ENCODE data around the gene RAD51B. TPM values are rescaled to one million over a fixed set of nuclear protein-coding genes. Genes with fewer than 3 reads are reported as not detected.

RAD51B gene
- total RNA-seq, 1 donor from 2014 or later = 16.7 TPM

DNA sequence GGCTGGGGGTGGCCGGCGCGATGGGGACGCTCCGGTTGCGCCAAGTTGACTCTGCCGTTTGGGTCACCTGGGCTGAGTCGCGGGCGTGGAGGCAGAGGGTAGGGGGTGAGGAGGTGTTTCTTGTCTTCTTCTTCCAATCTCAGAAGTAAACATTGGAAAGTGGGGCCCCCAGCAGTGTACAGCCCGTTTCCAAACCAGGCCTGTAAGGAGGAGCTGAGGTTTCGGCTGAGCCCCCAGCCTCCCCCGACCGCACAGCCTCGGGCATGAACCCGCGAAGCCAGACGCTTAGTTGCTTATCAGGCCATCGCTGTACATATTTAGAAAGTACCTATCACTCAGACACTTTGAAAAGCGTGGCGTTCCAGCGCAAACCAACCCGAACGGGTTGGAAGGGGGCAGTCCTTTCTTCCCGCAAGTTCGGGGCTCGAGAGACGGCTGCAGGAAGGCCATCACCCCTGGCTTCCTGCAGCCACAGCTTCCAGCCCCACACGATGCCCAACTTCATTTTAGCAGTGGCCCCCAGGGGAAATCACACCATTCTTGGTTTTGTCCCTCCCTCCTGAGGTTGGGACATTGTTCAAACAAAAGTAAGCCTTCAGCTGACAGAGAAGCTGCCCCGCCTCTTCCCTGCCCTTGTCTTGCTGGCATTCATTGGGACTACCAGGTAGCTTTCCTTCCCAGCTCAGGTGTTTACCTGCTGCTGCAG, 809.2 kb downstream of the RAD51B start:
- H3K27ac Mint-ChIP-seq (ENCODE audit: unreplicated experiment) = peak overlapping the region; percentile 96
- TF ChIP-seq, protein P1, sequence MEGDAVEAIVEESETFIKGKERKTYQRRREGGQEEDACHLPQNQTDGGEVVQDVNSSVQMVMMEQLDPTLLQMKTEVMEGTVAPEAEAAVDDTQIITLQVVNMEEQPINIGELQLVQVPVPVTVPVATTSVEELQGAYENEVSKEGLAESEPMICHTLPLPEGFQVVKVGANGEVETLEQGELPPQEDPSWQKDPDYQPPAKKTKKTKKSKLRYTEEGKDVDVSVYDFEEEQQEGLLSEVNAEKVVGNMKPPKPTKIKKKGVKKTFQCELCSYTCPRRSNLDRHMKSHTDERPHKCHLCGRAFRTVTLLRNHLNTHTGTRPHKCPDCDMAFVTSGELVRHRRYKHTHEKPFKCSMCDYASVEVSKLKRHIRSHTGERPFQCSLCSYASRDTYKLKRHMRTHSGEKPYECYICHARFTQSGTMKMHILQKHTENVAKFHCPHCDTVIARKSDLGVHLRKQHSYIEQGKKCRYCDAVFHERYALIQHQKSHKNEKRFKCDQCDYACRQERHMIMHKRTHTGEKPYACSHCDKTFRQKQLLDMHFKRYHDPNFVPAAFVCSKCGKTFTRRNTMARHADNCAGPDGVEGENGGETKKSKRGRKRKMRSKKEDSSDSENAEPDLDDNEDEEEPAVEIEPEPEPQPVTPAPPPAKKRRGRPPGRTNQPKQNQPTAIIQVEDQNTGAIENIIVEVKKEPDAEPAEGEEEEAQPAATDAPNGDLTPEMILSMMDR (conservative IDR thresholded peaks at IDR 0.05) = no peak
- no peak for DNase-seq (ENCODE audit: low read depth, low spot score)
- peaks cover 74% of the 10 kb centered on the region for H3K4me1 Mint-ChIP-seq
- peak overlapping the region; percentile 80 for H3K4me3 Mint-ChIP-seq
- H3K9me3 Mint-ChIP-seq = peaks cover 2% of the 10 kb centered on the region
- no peaks in the 10 kb centered on the region for H3K27me3 Mint-ChIP-seq (ENCODE audit: low read depth)
- H3K36me3 Mint-ChIP-seq (ENCODE audit: low read depth) = no peaks in the 10 kb centered on the region

DNA sequence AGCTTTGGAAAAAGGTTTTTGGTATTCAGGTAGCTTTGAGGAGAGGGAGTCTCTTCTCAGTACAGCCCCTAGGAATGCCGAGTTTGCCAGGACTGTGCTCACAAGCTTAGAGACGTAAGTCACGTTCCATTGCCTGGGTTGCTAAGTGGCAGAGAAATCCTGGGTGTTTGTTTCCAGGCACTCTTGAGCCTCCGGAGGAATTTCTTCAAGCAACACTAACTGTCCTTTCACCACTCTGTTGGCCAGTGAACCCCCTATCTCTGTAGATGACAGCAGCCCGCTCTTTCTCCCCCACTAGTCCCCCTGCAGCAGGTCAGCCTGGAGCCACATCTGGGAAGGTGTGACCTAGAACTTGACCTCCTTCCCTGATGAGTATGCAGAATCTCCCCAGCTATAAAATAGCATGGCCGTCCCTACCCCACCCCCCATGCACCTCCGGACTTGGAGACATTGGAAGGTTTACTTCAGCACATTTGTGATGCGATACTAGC, 810.5 kb downstream of the RAD51B start:
- no peak for DNase-seq (ENCODE audit: low read depth, low spot score)
- H3K27ac Mint-ChIP-seq (ENCODE audit: unreplicated experiment) = no peak overlapping the region
- peak overlapping the region; percentile 39 for H3K4me3 Mint-ChIP-seq
- no peaks in the 10 kb centered on the region for H3K36me3 Mint-ChIP-seq (ENCODE audit: low read depth)
- peaks cover 80% of the 10 kb centered on the region for H3K4me1 Mint-ChIP-seq
- peaks cover 2% of the 10 kb centered on the region for H3K9me3 Mint-ChIP-seq
- TF ChIP-seq, protein P1 (conservative IDR thresholded peaks at IDR 0.05) = no peak
- no peaks in the 10 kb centered on the region for H3K27me3 Mint-ChIP-seq (ENCODE audit: low read depth)

DNA sequence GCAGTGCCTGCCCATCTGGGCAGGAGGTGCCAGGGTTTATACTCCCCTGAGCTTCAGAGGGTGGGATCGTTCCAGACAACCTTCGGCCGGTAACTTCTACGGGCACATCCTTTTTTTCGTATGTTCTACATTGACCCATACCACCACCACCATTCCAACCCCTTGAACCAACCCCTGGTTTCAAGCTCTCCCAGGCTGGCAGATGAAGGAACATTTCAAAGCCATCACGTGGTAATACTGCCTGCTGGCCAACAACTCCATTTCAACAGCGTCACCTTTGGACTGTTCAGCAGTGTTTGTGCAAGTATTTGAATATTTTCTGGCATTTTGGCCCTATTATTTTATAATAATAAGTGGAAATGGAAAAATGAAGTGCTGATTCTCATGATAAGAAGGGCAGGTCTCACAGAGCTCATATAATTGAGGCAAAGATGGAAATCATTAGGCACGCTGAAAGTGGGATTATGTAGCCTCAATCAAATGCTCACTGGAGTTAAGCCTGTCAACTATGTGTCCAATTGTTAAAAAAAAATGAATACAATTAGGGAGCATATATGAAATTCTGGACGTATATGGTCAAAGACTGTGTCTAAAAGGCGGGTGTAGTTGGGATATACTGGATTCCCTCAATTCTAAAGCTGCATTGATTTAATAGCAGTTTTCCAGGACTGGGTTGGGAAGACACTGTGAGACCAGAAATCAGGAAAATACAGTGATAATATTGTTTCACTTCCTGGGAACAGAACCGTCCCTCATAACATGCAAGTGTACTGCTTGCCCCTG, 811.2 kb downstream of the RAD51B start:
- peaks cover 2% of the 10 kb centered on the region for H3K9me3 Mint-ChIP-seq
- H3K27ac Mint-ChIP-seq (ENCODE audit: unreplicated experiment) = peak overlapping the region; percentile 31
- no peak for DNase-seq (ENCODE audit: low read depth, low spot score)
- H3K36me3 Mint-ChIP-seq (ENCODE audit: low read depth) = no peaks in the 10 kb centered on the region
- H3K4me1 Mint-ChIP-seq = peaks cover 85% of the 10 kb centered on the region
- H3K4me3 Mint-ChIP-seq = peak overlapping the region; percentile 39
- no peaks in the 10 kb centered on the region for H3K27me3 Mint-ChIP-seq (ENCODE audit: low read depth)
- TF ChIP-seq, protein P1 (conservative IDR thresholded peaks at IDR 0.05) = no peak

DNA sequence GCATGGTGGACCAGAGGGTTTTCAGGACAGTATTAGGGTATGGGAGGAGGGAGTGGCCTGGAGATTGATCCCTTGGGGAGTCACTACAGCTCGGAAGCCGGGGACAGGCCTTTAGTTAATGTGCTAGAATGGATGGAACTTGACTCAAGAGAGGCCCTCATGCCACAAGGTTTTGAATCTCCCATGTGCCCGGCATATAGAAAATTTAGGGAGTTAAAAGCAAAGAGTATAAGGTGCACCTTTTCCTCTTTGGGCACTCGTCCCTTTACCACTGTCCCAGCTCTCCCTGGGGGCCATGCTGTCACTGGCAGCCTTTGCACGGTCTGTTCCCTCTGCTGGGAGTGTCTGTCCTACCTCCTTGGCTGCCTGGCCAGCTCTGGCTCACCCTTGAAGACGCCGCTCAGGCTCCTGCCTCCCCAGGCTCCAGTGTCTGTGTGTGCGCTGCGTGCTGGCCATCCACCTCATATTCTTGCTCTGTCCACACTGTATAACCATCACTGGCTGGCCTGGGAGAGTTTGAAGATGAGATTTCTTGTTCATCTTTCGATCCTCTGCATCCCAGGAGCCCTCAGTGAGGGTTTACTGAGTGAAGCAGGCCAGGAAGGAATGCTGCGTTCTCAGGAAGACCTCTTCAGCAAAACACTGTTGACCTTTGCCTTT, 811.9 kb downstream of the RAD51B start:
- H3K36me3 Mint-ChIP-seq (ENCODE audit: low read depth) = no peaks in the 10 kb centered on the region
- H3K9me3 Mint-ChIP-seq = no peaks in the 10 kb centered on the region
- peak overlapping the region; percentile 31 for H3K4me3 Mint-ChIP-seq
- H3K4me1 Mint-ChIP-seq = peaks cover 89% of the 10 kb centered on the region
- TF ChIP-seq, protein P1 (conservative IDR thresholded peaks at IDR 0.05) = no peak
- H3K27ac Mint-ChIP-seq (ENCODE audit: unreplicated experiment) = peak overlapping the region; percentile 31
- no peak for DNase-seq (ENCODE audit: low read depth, low spot score)
- no peaks in the 10 kb centered on the region for H3K27me3 Mint-ChIP-seq (ENCODE audit: low read depth)

DNA sequence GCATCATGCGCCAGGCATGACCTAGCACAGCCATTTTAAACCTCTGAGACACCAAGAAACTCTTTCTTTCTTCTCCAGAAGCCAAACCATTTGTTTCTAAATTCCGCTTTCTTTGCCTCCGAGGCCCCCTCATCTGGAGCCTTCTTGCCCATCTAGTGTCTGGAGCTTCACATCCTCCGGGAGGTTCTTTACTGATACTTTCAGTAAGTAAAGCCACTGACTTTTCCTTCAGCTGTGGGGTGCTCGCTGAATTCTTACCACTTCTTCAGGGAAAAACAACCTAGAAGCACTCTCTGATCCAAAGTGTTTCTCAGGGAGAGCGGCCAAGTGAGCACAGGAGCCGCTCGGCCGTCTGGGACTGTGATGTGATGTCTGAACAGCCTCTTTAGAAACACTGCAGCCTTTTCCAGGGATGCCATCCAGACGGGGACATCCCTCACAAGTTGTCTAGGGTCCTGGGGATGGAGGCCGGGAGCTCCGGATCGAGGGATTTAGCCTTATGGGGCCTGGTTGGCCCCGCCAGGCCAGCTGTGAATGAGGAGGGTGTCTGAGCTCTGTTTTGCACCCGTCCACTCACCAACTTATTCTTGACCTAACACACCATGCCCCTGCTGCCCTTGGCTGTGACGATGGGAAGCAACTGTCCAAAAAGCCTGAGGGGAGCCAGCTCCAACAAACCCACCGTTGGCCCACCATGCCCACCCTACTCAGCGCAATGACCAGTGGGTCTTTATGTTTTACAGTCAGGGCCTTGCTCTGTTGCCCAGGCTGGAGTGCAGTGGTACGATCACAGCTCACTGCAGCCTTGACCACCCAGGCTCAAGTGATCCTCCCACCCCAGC, 812.7 kb downstream of the RAD51B start:
- DNase-seq (ENCODE audit: low read depth, low spot score) = no peak
- H3K4me3 Mint-ChIP-seq = no peak overlapping the region
- TF ChIP-seq, protein P1 (conservative IDR thresholded peaks at IDR 0.05) = no peak
- peaks cover 82% of the 10 kb centered on the region for H3K4me1 Mint-ChIP-seq
- H3K36me3 Mint-ChIP-seq (ENCODE audit: low read depth) = no peaks in the 10 kb centered on the region
- H3K9me3 Mint-ChIP-seq = no peaks in the 10 kb centered on the region
- H3K27ac Mint-ChIP-seq (ENCODE audit: unreplicated experiment) = peak overlapping the region; percentile 9
- no peaks in the 10 kb centered on the region for H3K27me3 Mint-ChIP-seq (ENCODE audit: low read depth)
